Type B pancreatic cell (in vitro differentiated cells): ENCODE data around the gene NOTCH4. TPM values are rescaled to one million over a fixed set of nuclear protein-coding genes. Genes with fewer than 3 reads are reported as not detected.
"Not testable (repeated sequence)": the region's sequence is repeated elsewhere in the genome, so short reads cannot be mapped to it uniquely, and the experiment has no call there.

Experiments
- DNase-seq: peaks from one replicate; pipeline ENCODE4 v3.0.0; 2021; ENCODE audit warnings: mixed read lengths; ENCODE audit not compliant: unreplicated experiment; ENCODE audit errors: extremely low spot score
- H3K27ac Mint-ChIP-seq: 2 replicates; pipeline ENCODE4 v1.8.0; 2021; ENCODE audit warnings: mild to moderate bottlenecking, mixed read lengths
- H3K27me3 Mint-ChIP-seq: 2 replicates; pipeline ENCODE4 v1.8.0; 2021; ENCODE audit warnings: mixed read lengths
- H3K36me3 Mint-ChIP-seq: 2 replicates; pipeline ENCODE4 v1.8.0; 2021; ENCODE audit warnings: mixed read lengths
- H3K4me1 Mint-ChIP-seq: one replicate; pipeline ENCODE4 v1.8.0; 2021; ENCODE audit warnings: mixed read lengths; ENCODE audit not compliant: unreplicated experiment
- H3K4me3 Mint-ChIP-seq: 2 replicates; pipeline ENCODE4 v1.8.0; 2021; ENCODE audit warnings: mild to moderate bottlenecking, mixed read lengths
- H3K9me3 Mint-ChIP-seq: 2 replicates; pipeline ENCODE4 v1.8.0; 2021; ENCODE audit warnings: mixed read lengths
- CTCF ChIP-seq: fragments of 200-600 bp; sonication (generic); conservative IDR thresholded peaks from 2 replicates; pipeline ENCODE4 v1.5.0; 2021; ENCODE audit warnings: antibody characterized with exemption, mild to moderate bottlenecking
- total RNA-seq: library from RNA; stranded (reverse); gene quantifications from 2 replicates; pipeline ENCODE4 v1.2.1, GENCODE V29; 2021; ENCODE audit warnings: low replicate concordance

Gene NOTCH4
- total RNA-seq, 1 donor from 2014 or later: 1.9 TPM

- H3K9me3 Mint-ChIP-seq: no peaks in the 10 kb centered on the region
- H3K27me3 Mint-ChIP-seq: no peaks in the 10 kb centered on the region
- peak overlapping the region; percentile 89 for H3K27ac Mint-ChIP-seq
- peaks cover 16% of the 10 kb centered on the region for H3K36me3 Mint-ChIP-seq
- peaks cover 38% of the 10 kb centered on the region for H3K4me1 Mint-ChIP-seq
- no peak for DNase-seq
- peak overlapping the region; percentile 77 for H3K4me3 Mint-ChIP-seq
- TF ChIP-seq CTCF: no peak
Observed at GRCh38 chr6:32187009-32187709, 36.7 kb downstream of the NOTCH4 start.

DNA sequence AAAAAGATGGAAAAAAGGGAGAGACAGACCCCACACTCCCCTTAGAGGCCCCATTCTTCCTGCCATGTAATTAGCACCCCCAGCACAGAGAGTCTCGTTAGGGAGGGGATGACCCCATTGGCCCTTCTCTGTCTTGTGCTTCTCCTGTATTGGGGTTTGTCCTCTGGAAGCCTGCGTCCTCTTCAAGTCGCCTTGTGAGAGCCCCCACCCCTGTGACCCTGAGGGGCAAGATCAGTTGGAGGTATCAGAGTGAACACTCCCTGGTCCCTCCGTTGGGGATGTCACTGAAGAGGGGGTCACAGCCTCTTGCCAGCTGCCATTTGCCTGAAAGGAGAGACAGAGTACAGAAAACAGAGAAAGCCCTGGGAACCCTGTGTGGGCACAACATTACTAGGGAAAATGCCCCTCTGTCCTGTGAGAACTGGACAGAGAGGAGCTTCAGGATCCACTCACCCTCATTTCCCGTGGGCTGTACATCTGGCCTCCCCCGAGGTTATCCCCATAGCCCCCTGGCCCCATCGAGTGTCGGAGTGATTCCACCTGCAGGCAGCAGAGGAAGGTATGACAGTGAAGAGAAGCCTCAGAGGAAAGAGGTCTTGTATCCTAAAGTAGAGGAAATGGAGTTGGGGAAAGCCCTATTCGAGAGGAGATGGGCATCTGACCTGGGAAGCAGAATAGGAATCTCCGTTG is 37.6 kb downstream of the NOTCH4 start:
- not testable (repeated sequence) for H3K9me3 Mint-ChIP-seq, H3K27me3 Mint-ChIP-seq, DNase-seq
- Mint-ChIP-seq H3K4me1 (peaks cover 35% of the 10 kb centered on the region), H3K36me3 (peaks cover 16% of the 10 kb centered on the region), H3K4me3 (peak overlapping the region; percentile 77), H3K27ac (peak overlapping the region; percentile 89)

- DNase-seq, H3K27me3 Mint-ChIP-seq, H3K9me3 Mint-ChIP-seq: not testable (repeated sequence)
- Mint-ChIP-seq H3K4me1 (peaks cover 30% of the 10 kb centered on the region), H3K27ac (peak overlapping the region; percentile 89), H3K4me3 (peak overlapping the region; percentile 76), H3K36me3 (peaks cover 17% of the 10 kb centered on the region)
Observed at GRCh38 chr6:32185681-32186131, 38.2 kb downstream of the NOTCH4 start.

DNA sequence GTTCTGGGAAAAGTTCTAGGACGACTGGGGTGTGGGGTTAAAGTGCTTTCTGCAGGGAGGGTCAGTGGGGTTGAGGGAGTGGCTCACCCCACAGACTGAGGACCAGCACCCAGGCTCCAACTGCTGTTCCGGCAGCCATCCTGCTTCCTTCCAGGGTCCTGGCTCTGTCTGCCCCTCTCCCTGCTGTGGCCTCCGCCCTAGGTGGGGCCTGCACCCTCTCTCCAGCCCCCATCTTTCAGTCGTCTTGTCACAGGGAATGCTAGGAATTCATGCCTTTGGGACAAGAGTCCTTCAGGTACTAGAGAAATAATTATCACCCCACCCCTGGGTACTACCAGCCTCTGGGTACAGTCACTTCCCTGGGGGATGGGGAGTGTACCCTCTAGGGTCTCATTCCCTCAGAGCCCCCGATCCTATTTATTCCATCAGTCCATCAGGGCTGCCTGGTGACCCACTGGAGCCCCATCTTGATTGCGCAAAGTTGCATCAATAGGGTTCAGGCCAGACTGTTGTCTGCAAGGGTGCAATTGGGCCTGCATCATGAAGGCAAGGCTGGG is 39.7 kb downstream of the NOTCH4 start, which contains the start of gene AGER:
AGER (minus strand) TSS at position 170 of the 557 bp plus-strand sequence; CDS start at position 139, 31 bp downstream.
- Mint-ChIP-seq H3K4me1 (peaks cover 38% of the 10 kb centered on the region), H3K27me3 (no peaks in the 10 kb centered on the region), H3K9me3 (no peaks in the 10 kb centered on the region), H3K4me3 (no peak within 1 kb of the TSS), H3K36me3 (peaks cover 21% of the 10 kb centered on the region), H3K27ac (no peak within 1 kb of the TSS)
- DNase-seq: no peak
- no peak for TF ChIP-seq CTCF

GRCh38 chr6:32183483-32184083 is 40.3 kb downstream of the NOTCH4 start:
- Mint-ChIP-seq H3K4me3 (no peak overlapping the region), H3K36me3 (peaks cover 27% of the 10 kb centered on the region), H3K27me3 (no peaks in the 10 kb centered on the region), H3K4me1 (peaks cover 38% of the 10 kb centered on the region), H3K9me3 (no peaks in the 10 kb centered on the region), H3K27ac (no peak overlapping the region)
- no peak for DNase-seq
- TF ChIP-seq CTCF: no peak

GRCh38 chr6:32183030-32183429 is 40.8 kb downstream of the NOTCH4 start:
- Mint-ChIP-seq H3K36me3 (peaks cover 31% of the 10 kb centered on the region), H3K27me3 (no peaks in the 10 kb centered on the region), H3K4me3 (no peak overlapping the region), H3K4me1 (peaks cover 39% of the 10 kb centered on the region), H3K9me3 (no peaks in the 10 kb centered on the region), H3K27ac (no peak overlapping the region)
- TF ChIP-seq CTCF: no peak
- DNase-seq: no peak
